ENCODE measurements around the gene NEDD4L. TPM values are rescaled to one million over a fixed set of nuclear protein-coding genes. Genes with fewer than 3 reads are reported as not detected.
A peak's percentile ranks its signal among the peaks of the same experiment; 100 is the strongest.

NEDD4L gene
- total RNA-seq, 4 donors from 2014 or later: 22.7 to 39.9 (median 34.7) TPM

- H3K4me3 ChIP-seq: no peak overlapping the region
- H3K36me3 ChIP-seq: no peaks in the 10 kb centered on the region
- no peaks in the 10 kb centered on the region for H3K27me3 ChIP-seq
- intact Hi-C loops (cut with DNase I): no loop called here
- peak; percentile 75 for DNase-seq (ENCODE audit: extremely low spot score)
- H3K27ac ChIP-seq (replicated peaks in 1 of 4): no peak overlapping the region
- H3K4me1 ChIP-seq: peaks cover 18 to 42% (median 23%) of the 10 kb centered on the region in 4 donors
- TF ChIP-seq EP300 (IDR thresholded peaks at IDR 0.05) (no peak), CTCF (IDR thresholded peaks at IDR 0.05) (no peak), POLR2A (IDR thresholded peaks at IDR 0.05; ENCODE audit: low read depth) (no peak), POLR2AphosphoS5 (IDR thresholded peaks at IDR 0.05) (no peak)
- H3K9me3 ChIP-seq: no peaks in the 10 kb centered on the region
- WGBS: 72% methylated on average over 3 of the region's 3 CpGs
Observed at GRCh38 chr18:58226429-58226828, 182.4 kb downstream of the NEDD4L start.

- H3K4me1 ChIP-seq: peaks cover 19 to 39% (median 28%) of the 10 kb centered on the region in 4 donors
- intact Hi-C loops (cut with DNase I): no loop called here
- WGBS: 91% methylated on average over 8 of the region's 9 CpGs
- DNase-seq (ENCODE audit: extremely low spot score): no peak
- no peaks in the 10 kb centered on the region for H3K36me3 ChIP-seq
- no peaks in the 10 kb centered on the region for H3K27me3 ChIP-seq
- H3K4me3 ChIP-seq: no peak overlapping the region
- H3K27ac ChIP-seq (replicated peaks in 1 of 4): no peak overlapping the region
- TF ChIP-seq EP300 (IDR thresholded peaks at IDR 0.05) (no peak), CTCF (IDR thresholded peaks at IDR 0.05) (no peak), POLR2AphosphoS5 (IDR thresholded peaks at IDR 0.05) (no peak), POLR2A (IDR thresholded peaks at IDR 0.05; ENCODE audit: low read depth) (no peak)
- no peaks in the 10 kb centered on the region for H3K9me3 ChIP-seq
Observed at GRCh38 chr18:58227361-58227930, 183.4 kb downstream of the NEDD4L start.

- WGBS: 84% methylated on average over 6 of the region's 6 CpGs
- Histone ChIP-seq H3K36me3 (no peaks in the 10 kb centered on the region), H3K4me1 (peaks cover 19 to 37% (median 28%) of the 10 kb centered on the region in 4 donors), H3K4me3 (no peak overlapping the region), H3K27ac (replicated peaks in 1 of 4) (no peak overlapping the region), H3K9me3 (no peaks in the 10 kb centered on the region), H3K27me3 (no peaks in the 10 kb centered on the region)
- no peak for DNase-seq (ENCODE audit: extremely low spot score)
- intact Hi-C loops (cut with DNase I): no loop called here
- TF ChIP-seq EP300 (IDR thresholded peaks at IDR 0.05): no peak
- TF ChIP-seq CTCF (IDR thresholded peaks at IDR 0.05): no peak
- no peak for TF ChIP-seq POLR2AphosphoS5 (IDR thresholded peaks at IDR 0.05)
- no peak for TF ChIP-seq POLR2A (IDR thresholded peaks at IDR 0.05; ENCODE audit: low read depth)
Observed at GRCh38 chr18:58228176-58228575, 184.2 kb downstream of the NEDD4L start.

- intact Hi-C loops (cut with DNase I): no loop called here
- WGBS: 88% methylated on average over 7 of the region's 7 CpGs
- no peak overlapping the region for H3K27ac ChIP-seq (replicated peaks in 1 of 4)
- no peaks in the 10 kb centered on the region for H3K36me3 ChIP-seq
- no peaks in the 10 kb centered on the region for H3K9me3 ChIP-seq
- H3K27me3 ChIP-seq: no peaks in the 10 kb centered on the region
- H3K4me1 ChIP-seq: peaks cover 13 to 32% (median 23%) of the 10 kb centered on the region in 4 donors
- TF ChIP-seq CTCF (IDR thresholded peaks at IDR 0.05) (no peak), POLR2AphosphoS5 (IDR thresholded peaks at IDR 0.05) (no peak), EP300 (IDR thresholded peaks at IDR 0.05) (no peak), POLR2A (IDR thresholded peaks at IDR 0.05; ENCODE audit: low read depth) (no peak)
- no peak overlapping the region for H3K4me3 ChIP-seq
- DNase-seq (ENCODE audit: extremely low spot score): peak; percentile 53
Observed at GRCh38 chr18:58228762-58229161, 184.7 kb downstream of the NEDD4L start.

GRCh38 chr18:58229162-58229561 lies 185.1 kb downstream of the NEDD4L start:
- Histone ChIP-seq H3K27ac (replicated peaks in 1 of 4) (no peak overlapping the region), H3K9me3 (no peaks in the 10 kb centered on the region), H3K27me3 (no peaks in the 10 kb centered on the region), H3K36me3 (no peaks in the 10 kb centered on the region), H3K4me3 (no peak overlapping the region), H3K4me1 (peaks cover 9 to 28% (median 19%) of the 10 kb centered on the region in 4 donors)
- DNase-seq (ENCODE audit: extremely low spot score): peak; percentile 78
- intact Hi-C loops (cut with DNase I): no loop called here
- WGBS: 95% methylated on average over 5 of the region's 5 CpGs
- TF ChIP-seq CTCF (IDR thresholded peaks at IDR 0.05): no peak

Measured in esophagus muscularis mucosa (tissue), 4 donors.